Measurements from ENCODE around the gene RBFOX2.

The RBFOX2 gene

GRCh38 chr22:35921777-35922176 lies 106.8 kb downstream of the RBFOX2 start:
- Histone ChIP-seq H3K4me3 (no peak overlapping the region), H3K9me3 (no peaks in the 10 kb centered on the region), H3K36me3 (no peaks in the 10 kb centered on the region), H3K4me1 (peaks cover 0 to 55% (median 25%) of the 10 kb centered on the region in 4 donors), H3K27me3 (no peaks in the 10 kb centered on the region), H3K27ac (peak overlapping the region; percentile 64 to 74)
- DNase-seq, result peak; percentile 77 to 85
- intact Hi-C loops (cut with DNase I; ENCODE audit: low total_unique reads), result no loop called here
- peak; percentile 59 to 67 for TF ChIP-seq CTCF (IDR thresholded peaks at IDR 0.05)

- Histone ChIP-seq H3K9me3 (no peaks in the 10 kb centered on the region), H3K27ac (peak overlapping the region in 1 of 2 donors; percentile 64), H3K36me3 (no peaks in the 10 kb centered on the region), H3K27me3 (no peaks in the 10 kb centered on the region), H3K4me1 (peaks cover 0 to 60% (median 30%) of the 10 kb centered on the region in 4 donors), H3K4me3 (no peak overlapping the region)
- no peak for TF ChIP-seq CTCF (IDR thresholded peaks at IDR 0.05)
- intact Hi-C loops (cut with DNase I; ENCODE audit: low total_unique reads), result no loop called here
- DNase-seq, result no peak
Measured at GRCh38 chr22:35921044-35921443, 107.6 kb downstream of the RBFOX2 start.

GRCh38 chr22:35919002-35919542 lies 109.6 kb downstream of the RBFOX2 start:
- H3K36me3 ChIP-seq, result no peaks in the 10 kb centered on the region
- intact Hi-C loops (cut with DNase I; ENCODE audit: low total_unique reads), result loop anchor here (5.0 to 10.0 kb wide), 2 partner anchors 154 to 292 kb away; no protein-coding TSS in a partner anchor
- H3K27me3 ChIP-seq, result no peaks in the 10 kb centered on the region
- DNase-seq, result no peak
- H3K4me1 ChIP-seq, result peaks cover 0 to 74% (median 42%) of the 10 kb centered on the region in 4 donors
- H3K4me3 ChIP-seq, result no peak overlapping the region
- peak overlapping the region in 1 of 2 donors; percentile 10 for H3K27ac ChIP-seq
- TF ChIP-seq CTCF (IDR thresholded peaks at IDR 0.05), result no peak
- no peaks in the 10 kb centered on the region for H3K9me3 ChIP-seq

- no peak for DNase-seq
- no peaks in the 10 kb centered on the region for H3K27me3 ChIP-seq
- TF ChIP-seq CTCF (IDR thresholded peaks at IDR 0.05), result no peak
- intact Hi-C loops (cut with DNase I; ENCODE audit: low total_unique reads), result loop anchor here (5.0 to 10.0 kb wide), 2 partner anchors 154 to 291 kb away; no protein-coding TSS in a partner anchor
- H3K4me3 ChIP-seq, result no peak overlapping the region
- H3K9me3 ChIP-seq, result no peaks in the 10 kb centered on the region
- H3K36me3 ChIP-seq, result no peaks in the 10 kb centered on the region
- peaks cover 0 to 80% (median 46%) of the 10 kb centered on the region in 4 donors for H3K4me1 ChIP-seq
- peak overlapping the region; percentile 6 to 10 for H3K27ac ChIP-seq
Measured at GRCh38 chr22:35918456-35918855, 110.2 kb downstream of the RBFOX2 start.

GRCh38 chr22:35917651-35918050 lies 111.0 kb downstream of the RBFOX2 start:
- H3K9me3 ChIP-seq, result no peaks in the 10 kb centered on the region
- H3K4me3 ChIP-seq, result no peak overlapping the region
- intact Hi-C loops (cut with DNase I; ENCODE audit: low total_unique reads), result loop anchor here (5.0 to 10.0 kb wide), 2 partner anchors 153 to 290 kb away; no protein-coding TSS in a partner anchor
- H3K4me1 ChIP-seq, result peaks cover 0 to 80% (median 46%) of the 10 kb centered on the region in 4 donors
- no peak for DNase-seq
- H3K27me3 ChIP-seq, result no peaks in the 10 kb centered on the region
- TF ChIP-seq CTCF (IDR thresholded peaks at IDR 0.05), result no peak
- peak overlapping the region in 1 of 2 donors; percentile 3 for H3K27ac ChIP-seq
- H3K36me3 ChIP-seq, result no peaks in the 10 kb centered on the region
